Fibroblast of mammary gland (primary cell): ENCODE data around the gene ZBTB18.
A peak's percentile ranks its signal among the peaks of the same experiment; 100 is the strongest.

Experiments used
- DNase-seq: peaks from one replicate; pipeline ENCODE4 v3.0.0-alpha.2; 2010; ENCODE audit warnings: low read depth
- H3K4me3 ChIP-seq: 2 replicates; pipeline ENCODE4 v1.5.1; 2011; ENCODE audit warnings: low read depth, mild to moderate bottlenecking, low read length, moderate library complexity; ENCODE audit not compliant: control insufficient read depth
- CTCF ChIP-seq: conservative IDR thresholded peaks from 2 replicates; pipeline ENCODE4 v1.5.1; 2011; ENCODE audit warnings: low read depth, low read length, inconsistent platforms; ENCODE audit not compliant: control insufficient read depth, insufficient read depth

Gene ZBTB18

GRCh38 chr1:244046907-244047611 is 4.0 kb upstream of the ZBTB18 start:
- peak overlapping the region; percentile 83 for H3K4me3 ChIP-seq
- no peak for TF ChIP-seq CTCF
- no peak for DNase-seq

GRCh38 chr1:244047621-244048255 is 3.3 kb upstream of the ZBTB18 start:
- no peak for TF ChIP-seq CTCF
- peak overlapping the region; percentile 83 for H3K4me3 ChIP-seq
- peak; percentile 24 for DNase-seq

GRCh38 chr1:244048256-244049161 is 2.6 kb upstream of the ZBTB18 start:
- H3K4me3 ChIP-seq: peak overlapping the region; percentile 83
- TF ChIP-seq CTCF: no peak
- DNase-seq: peak; percentile 98

DNA sequence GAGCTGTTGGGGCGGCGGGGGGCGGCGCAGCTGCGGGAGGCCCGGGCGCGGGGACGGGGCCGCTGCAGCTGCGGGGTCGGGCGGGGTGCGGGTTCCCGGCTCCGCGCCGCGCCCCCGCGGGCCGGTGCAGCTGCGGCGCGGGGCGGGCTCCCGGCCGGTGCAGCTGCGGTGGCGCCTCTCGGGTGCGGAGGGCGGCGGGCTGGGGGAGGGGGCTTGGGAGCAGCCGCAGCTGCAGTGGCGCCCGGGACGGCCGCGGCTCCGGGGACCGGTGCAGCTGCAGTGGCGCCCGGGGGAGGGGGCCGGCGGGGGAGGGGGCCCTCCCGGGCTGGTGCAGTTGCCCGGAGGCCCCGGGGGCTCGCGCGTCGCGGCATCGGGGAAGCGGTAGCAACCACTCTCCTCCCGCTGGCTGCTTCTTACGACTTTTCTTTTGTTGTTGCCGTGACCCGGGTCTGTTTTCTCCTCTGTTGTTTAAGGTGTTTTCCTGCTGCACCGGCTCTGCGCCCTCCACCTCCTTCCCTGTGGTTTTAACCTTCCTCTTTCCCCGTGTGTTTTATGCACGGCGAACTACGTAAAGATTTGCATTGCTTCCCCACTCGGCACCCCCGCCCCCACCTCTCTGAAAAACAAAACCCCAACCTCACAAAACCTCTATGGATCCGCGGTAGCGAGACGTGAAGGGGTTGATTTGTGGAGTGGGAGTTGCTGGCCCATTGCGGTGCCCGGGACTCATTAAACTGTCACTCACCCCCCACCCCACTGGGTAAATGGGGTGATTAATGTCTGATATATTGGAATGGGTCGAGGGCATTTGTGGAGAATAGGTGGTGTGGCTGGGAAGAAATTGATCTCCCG is 1.7 kb upstream of the ZBTB18 start:
- no peak for TF ChIP-seq CTCF
- peak overlapping the region; percentile 68 for H3K4me3 ChIP-seq
- DNase-seq: no peak

GRCh38 chr1:244050014-244050834 is 859 bp upstream of the ZBTB18 start:
- DNase-seq: no peak
- no peak for TF ChIP-seq CTCF
- H3K4me3 ChIP-seq: peak overlapping the region; percentile 68
